Measurements from ENCODE around the gene TNFAIP8. TPM values are rescaled to one million over a fixed set of nuclear protein-coding genes. Genes with fewer than 3 reads are reported as not detected.

Gene TNFAIP8
- total RNA-seq, 1 experiment from 2014 or later, result 24.1 TPM

DNA sequence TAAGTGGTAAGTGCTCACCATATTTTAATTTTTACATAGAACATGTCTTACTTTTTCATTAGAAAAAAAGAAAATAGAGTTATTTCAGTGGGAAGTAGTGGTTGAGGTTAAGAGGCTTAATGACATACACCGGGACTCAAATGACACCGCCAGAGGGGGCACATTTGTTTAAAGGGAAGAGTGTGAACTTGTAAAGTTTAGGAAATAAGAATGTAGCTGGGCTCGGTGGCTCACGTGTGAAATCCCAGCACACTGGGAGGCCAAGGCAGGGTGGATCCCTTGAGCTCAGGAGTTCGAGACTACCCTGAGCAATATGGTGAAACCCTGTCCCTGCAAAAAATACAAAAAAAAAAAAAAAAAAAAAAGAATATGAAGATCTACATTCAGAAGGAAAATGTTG, 43.4 kb upstream of the TNFAIP8 start (continued):
- TF ChIP-seq ATF6 (CRISPR knock-in tag; IDR thresholded peaks at IDR 0.05) (no peak), ATF2 (CRISPR knock-in tag; IDR thresholded peaks at IDR 0.05; ENCODE audit: borderline replicate concordance, low read depth) (no peak)

DNA sequence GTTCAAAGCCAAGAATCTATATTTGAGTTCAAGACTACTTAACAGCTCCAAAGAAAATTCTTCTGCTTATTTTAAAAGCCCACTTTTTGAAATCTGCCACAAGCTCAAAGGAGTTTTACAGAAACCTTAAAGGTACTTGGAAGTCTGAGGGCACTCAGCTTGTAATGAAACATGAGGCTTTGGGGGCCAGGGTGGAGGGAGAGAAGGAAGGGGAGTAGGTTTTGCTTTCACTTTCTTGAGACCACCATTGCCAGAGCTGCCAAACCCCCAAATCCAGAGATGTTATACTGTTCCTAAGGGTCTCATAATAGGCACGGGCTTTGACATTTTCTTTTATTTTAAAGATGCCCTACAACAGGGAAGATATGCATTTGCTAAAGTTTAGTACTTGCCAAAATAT, 42.6 kb upstream of the TNFAIP8 start:
- DNase-seq (ENCODE audit: low spot score) (no peak), ATAC-seq (no peak)
- ChIA-PET CTCF (interaction anchor here (0.7 to 1.3 kb wide), 2 partner anchors 9 to 98 kb away, joined by 3 read pairs; no protein-coding TSS in a partner anchor), POLR2A (no interaction called here)
- Mint-ChIP-seq H3K4me1 (0 out of 2 replicates have a peak, but pooled peaks cover 7% of the 10 kb centered on the region), H3K27me3 (ENCODE audit: low read depth) (no peaks in the 10 kb centered on the region), H3K36me3 (no peaks in the 10 kb centered on the region), H3K27ac (no peak overlapping the region), H3K4me3 (no peak overlapping the region), H3K9me3 (no peaks in the 10 kb centered on the region)
- no peak for TF ChIP-seq ATF3 (CRISPR knock-in tag; conservative IDR thresholded peaks at IDR 0.05)
- TF ChIP-seq ZNF671 (CRISPR knock-in tag; IDR thresholded peaks at IDR 0.05), result no peak
- no peak for TF ChIP-seq FOXK1 (CRISPR knock-in tag; IDR thresholded peaks at IDR 0.05)
- TF ChIP-seq ATF2 (CRISPR knock-in tag; IDR thresholded peaks at IDR 0.05; ENCODE audit: borderline replicate concordance, low read depth), result no peak
- TF ChIP-seq ARID4B (CRISPR knock-in tag; IDR thresholded peaks at IDR 0.05; ENCODE audit: borderline replicate concordance), result no peak
- TF ChIP-seq, protein P1, sequence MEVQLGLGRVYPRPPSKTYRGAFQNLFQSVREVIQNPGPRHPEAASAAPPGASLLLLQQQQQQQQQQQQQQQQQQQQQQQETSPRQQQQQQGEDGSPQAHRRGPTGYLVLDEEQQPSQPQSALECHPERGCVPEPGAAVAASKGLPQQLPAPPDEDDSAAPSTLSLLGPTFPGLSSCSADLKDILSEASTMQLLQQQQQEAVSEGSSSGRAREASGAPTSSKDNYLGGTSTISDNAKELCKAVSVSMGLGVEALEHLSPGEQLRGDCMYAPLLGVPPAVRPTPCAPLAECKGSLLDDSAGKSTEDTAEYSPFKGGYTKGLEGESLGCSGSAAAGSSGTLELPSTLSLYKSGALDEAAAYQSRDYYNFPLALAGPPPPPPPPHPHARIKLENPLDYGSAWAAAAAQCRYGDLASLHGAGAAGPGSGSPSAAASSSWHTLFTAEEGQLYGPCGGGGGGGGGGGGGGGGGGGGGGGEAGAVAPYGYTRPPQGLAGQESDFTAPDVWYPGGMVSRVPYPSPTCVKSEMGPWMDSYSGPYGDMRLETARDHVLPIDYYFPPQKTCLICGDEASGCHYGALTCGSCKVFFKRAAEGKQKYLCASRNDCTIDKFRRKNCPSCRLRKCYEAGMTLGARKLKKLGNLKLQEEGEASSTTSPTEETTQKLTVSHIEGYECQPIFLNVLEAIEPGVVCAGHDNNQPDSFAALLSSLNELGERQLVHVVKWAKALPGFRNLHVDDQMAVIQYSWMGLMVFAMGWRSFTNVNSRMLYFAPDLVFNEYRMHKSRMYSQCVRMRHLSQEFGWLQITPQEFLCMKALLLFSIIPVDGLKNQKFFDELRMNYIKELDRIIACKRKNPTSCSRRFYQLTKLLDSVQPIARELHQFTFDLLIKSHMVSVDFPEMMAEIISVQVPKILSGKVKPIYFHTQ (CRISPR knock-in tag; IDR thresholded peaks at IDR 0.05), result no peak
- no peak for TF ChIP-seq E2F1 (CRISPR knock-in tag; IDR thresholded peaks at IDR 0.05)
- no peak for TF ChIP-seq PRRX2 (CRISPR knock-in tag; IDR thresholded peaks at IDR 0.05)
- TF ChIP-seq RORB (CRISPR knock-in tag; IDR thresholded peaks at IDR 0.05), result no peak
- no peak for TF ChIP-seq TCF7 (CRISPR knock-in tag; IDR thresholded peaks at IDR 0.05; ENCODE audit: low read depth)
- no peak for TF ChIP-seq GRHL2 (CRISPR knock-in tag; IDR thresholded peaks at IDR 0.05; ENCODE audit: insufficient replicate concordance, severe bottlenecking)
- no peak for TF ChIP-seq SMAD4 (CRISPR knock-in tag; IDR thresholded peaks at IDR 0.05)
- TF ChIP-seq SOX15 (CRISPR knock-in tag; IDR thresholded peaks at IDR 0.05), result no peak
- TF ChIP-seq USF1 (CRISPR knock-in tag; IDR thresholded peaks at IDR 0.05), result no peak
- no peak for TF ChIP-seq FOXP1 (CRISPR knock-in tag; IDR thresholded peaks at IDR 0.05; ENCODE audit: borderline replicate concordance)
- TF ChIP-seq PREB (CRISPR knock-in tag; IDR thresholded peaks at IDR 0.05; ENCODE audit: borderline replicate concordance), result no peak
- no peak for TF ChIP-seq ERG (CRISPR knock-in tag; IDR thresholded peaks at IDR 0.05)

All from WTC11 (cell line).